ENCODE data around the gene GSTM4.

Gene GSTM4

GRCh38 chr1:109625176-109625575 lies 30.7 kb upstream of the GSTM4 start:
- DNase-seq = no peak

- no peak for DNase-seq
Measured at GRCh38 chr1:109625601-109626560, 30.0 kb upstream of the GSTM4 start.

GRCh38 chr1:109626682-109627408 lies 29.1 kb upstream of the GSTM4 start:
- no peak for DNase-seq

GRCh38 chr1:109627692-109628399 lies 28.1 kb upstream of the GSTM4 start:
- no peak for DNase-seq

- DNase-seq = no peak
Measured at GRCh38 chr1:109628540-109629321, 27.2 kb upstream of the GSTM4 start.

- no peak for DNase-seq
Measured at GRCh38 chr1:109629372-109630030, 26.4 kb upstream of the GSTM4 start.

- no peak for DNase-seq
Measured at GRCh38 chr1:109630081-109630897, 25.6 kb upstream of the GSTM4 start.

GRCh38 chr1:109630898-109631512 lies 24.9 kb upstream of the GSTM4 start:
- no peak for DNase-seq

GRCh38 chr1:109631513-109632505 lies 24.1 kb upstream of the GSTM4 start:
- no peak for DNase-seq

GRCh38 chr1:109632671-109633346 lies 23.1 kb upstream of the GSTM4 start:
- DNase-seq = no peak

- no peak for DNase-seq
Measured at GRCh38 chr1:109634292-109634691, 21.6 kb upstream of the GSTM4 start.

- DNase-seq = no peak
Measured at GRCh38 chr1:109634771-109635750, 20.8 kb upstream of the GSTM4 start.

- DNase-seq = no peak
Measured at GRCh38 chr1:109635862-109636200, 20.1 kb upstream of the GSTM4 start.

- DNase-seq = no peak
Measured at GRCh38 chr1:109636201-109636952, 19.5 kb upstream of the GSTM4 start.

GRCh38 chr1:109637446-109637845 lies 18.5 kb upstream of the GSTM4 start:
- no peak for DNase-seq

- no peak for DNase-seq
Measured at GRCh38 chr1:109639063-109639840, 16.6 kb upstream of the GSTM4 start.
